ENCODE data around the gene CDKAL1. TPM values are rescaled to one million over a fixed set of nuclear protein-coding genes. Genes with fewer than 3 reads are reported as not detected.

The CDKAL1 gene
- total and polyA plus RNA-seq, 2 of the 8 experiments (the other 6 are each of a cell fraction or from before 2014, with no cell fraction given): 8.4 to 24.6 TPM

GRCh38 chr6:21102201-21102600 is 567.9 kb downstream of the CDKAL1 start:
- Histone ChIP-seq H3K23me2 (ENCODE audit: low read depth, low read length) (no peaks in the 10 kb centered on the region), H3K18ac (ENCODE audit: extremely low read depth, low read length) (no peak overlapping the region), H3K27ac (ENCODE audit: low read depth, low read length) (no peak overlapping the region), H3K4me3 (ENCODE audit: extremely low read depth in 1 of 4, insufficient read depth in 2 of 4, low read depth in 3 of 4, low read length in 4 of 4) (no peak overlapping the region), H2BK20ac (ENCODE audit: low read length) (no peak overlapping the region), H4K5ac (ENCODE audit: insufficient read length, low read depth, low read length) (no peak overlapping the region), H3K9ac (replicated peaks in 1 of 4; ENCODE audit: extremely low read depth in 1 of 4, low read depth in 3 of 4, low read length in 3 of 4) (no peak overlapping the region), H2AFZ (ENCODE audit: low read length) (no peak overlapping the region), H2BK15ac (ENCODE audit: low read length) (no peak overlapping the region), H3K4me2 (ENCODE audit: insufficient read depth in 1 of 2, low read depth in 2 of 2, low read length in 2 of 2) (no peak overlapping the region), H2AK5ac (ENCODE audit: low read depth, low read length) (peak overlapping the region; percentile 28; the same call in 1 of the 2 replicates), H2BK120ac (replicated peaks; ENCODE audit: low read depth, low read length) (no peak overlapping the region), H3K79me2 (ENCODE audit: control insufficient read depth in 1 of 2, insufficient read depth in 2 of 2, low read length in 2 of 2) (no peaks in the 10 kb centered on the region), H3K36me3 (ENCODE audit: control insufficient read depth in 2 of 4, insufficient read depth in 4 of 4, low read length in 3 of 4) (no peaks in the 10 kb centered on the region), H4K20me1 (replicated peaks in 1 of 2; ENCODE audit: control insufficient read depth in 1 of 2, insufficient read depth in 2 of 2, low read length in 2 of 2) (no peaks in the 10 kb centered on the region), H3K23ac (ENCODE audit: insufficient read length) (no peak overlapping the region), H4K8ac (ENCODE audit: extremely low read depth, insufficient read depth, low read length) (no peak overlapping the region), H3K9me3 (ENCODE audit: insufficient read depth in 2 of 2, low read depth in 1 of 2, low read length in 1 of 2) (no peaks in the 10 kb centered on the region), H2BK12ac (ENCODE audit: low read depth, low read length) (peak overlapping the region; percentile 55; the same call in 1 of the 2 replicates), H2BK5ac (ENCODE audit: low read depth, low read length) (no peak overlapping the region), H4K91ac (replicated peaks; ENCODE audit: insufficient read length, low read length) (no peak overlapping the region), H3K4ac (replicated peaks; ENCODE audit: insufficient read length, low read depth, low read length) (no peak overlapping the region), H3K4me1 (replicated peaks in 1 of 4; ENCODE audit: control insufficient read depth in 3 of 4, insufficient read depth in 4 of 4, low read length in 3 of 4) (peaks cover 1 to 10% (median 9%) of the 10 kb centered on the region in 4 experiments; a peak in 4 of 7 replicates), H3K79me1 (ENCODE audit: low read depth, low read length) (no peaks in the 10 kb centered on the region), H3K14ac (ENCODE audit: insufficient read length) (no peak overlapping the region), H3K56ac (replicated peaks; ENCODE audit: insufficient read length, low read depth, low read length) (no peak overlapping the region), H3K27me3 (replicated peaks in 1 of 4; ENCODE audit: control insufficient read depth in 3 of 4, extremely low read depth in 1 of 4, insufficient read depth in 3 of 4, low read length in 3 of 4) (no peaks in the 10 kb centered on the region)
- POLR2A ChIA-PET (ENCODE audit: partially characterized antibody): no interaction called here
- CTCF ChIA-PET (ENCODE audit: partially characterized antibody): no interaction called here
- no peak for TF ChIP-seq BCL11A (IDR thresholded peaks at IDR 0.05; ENCODE audit: low read depth in 2 of 2, low read length in 2 of 2)
- no peak for TF ChIP-seq NANOG (IDR thresholded peaks at IDR 0.05; ENCODE audit: insufficient read depth, low read depth, low read length, poor library complexity, severe bottlenecking)
- 89% methylated on average over 7 of the region's 7 CpGs; no CpG with 5 or more reads in 1 of the 2 experiments for WGBS, 2 experiments (ENCODE audit: extremely low coverage in 1 of 2, insufficient coverage in 1 of 2, insufficient read length in 1 of 2, insufficient replicate concordance in 2 of 2, low coverage in 1 of 2, low lambda C conversion rate in 2 of 2, missing lambda C conversion rate in 1 of 2)
- DNase-seq (ENCODE audit: low read depth in 1 of 2, low spot score in 2 of 2) (no peak), FAIRE-seq (no peak)

Data from H1 (cell line).